K562 (cell line): ENCODE results near the gene CKM.

Experiments used
- ATF3 ChIP-seq, 2 experiments: fragments of 450-650 bp in 1 of 2; sonication (generic) in 1 of 2; formaldehyde crosslinking in 1 of 2; IDR thresholded peaks in 1 of 2; conservative IDR thresholded peaks in 1 of 2; 2 replicates each; pipeline versions ENCODE4 v1.6.1 to v1.8.1; 2016 to 2023; ENCODE audit warnings: mild to moderate bottlenecking in 2 of 2, moderate library complexity in 2 of 2, inconsistent platforms in 1 of 2, missing genetic modification reagents in 1 of 2
- FOXP1 ChIP-seq: sonication (generic); formaldehyde crosslinking; IDR thresholded peaks from 2 replicates; pipeline ENCODE4 v1.8.0; 2022; ENCODE audit warnings: mild to moderate bottlenecking, missing genetic modification reagents
- POLR2A ChIP-seq: fragments of 450-650 bp; conservative IDR thresholded peaks from 2 replicates; pipeline ENCODE4 v1.6.1; 2016
- ZBTB11 ChIP-seq, 3 experiments: fragments of 200-800 bp in 1 of 3; fragments of 250-450 bp in 1 of 3; fragments of 450-650 bp in 1 of 3; sonication (Bioruptor Pico) in 1 of 3; sonication (Bioruptor generic) in 1 of 3; formaldehyde crosslinking in 1 of 3; IDR thresholded peaks; 2 replicates each; pipeline versions ENCODE4 v1.6.1 to v1.8.0; 2016 to 2022; ENCODE audit warnings: mild to moderate bottlenecking in 2 of 3, missing genetic modification characterization in 2 of 3, missing compliant biosample characterization in 1 of 3, moderate library complexity in 1 of 3
- ZNF12 ChIP-seq: sonication (generic); formaldehyde crosslinking; IDR thresholded peaks from 2 replicates; pipeline ENCODE4 v1.4.0; 2020; ENCODE audit warnings: mild to moderate bottlenecking, missing genetic modification reagents
- ZNF778 ChIP-seq: fragments of 450-650 bp; formaldehyde crosslinking; IDR thresholded peaks from 2 replicates; pipeline ENCODE4 v1.4.0; 2020; ENCODE audit warnings: mild to moderate bottlenecking, moderate library complexity
- TF ChIP-seq, protein P1 (sequence below), 3 experiments: IDR thresholded peaks in 2 of 3; conservative IDR thresholded peaks in 1 of 3; 2 replicates each; pipeline ENCODE4 v1.5.1; 2011 to 2012; ENCODE audit warnings: low read length in 3 of 3, mild to moderate bottlenecking in 3 of 3, control low read depth in 2 of 3, improper control_type of control experiment in 1 of 3, inconsistent platforms in 1 of 3, low read depth in 1 of 3, mixed read lengths in 1 of 3, moderate library complexity in 1 of 3; ENCODE audit not compliant: insufficient read depth in 2 of 3

GRCh38 chr19:45305421-45305820 is 17.3 kb downstream of the CKM start:
- TF ChIP-seq ZNF12, result no peak
- no peak for TF ChIP-seq ZBTB11 (CRISPR knock-in tag; IDR thresholded peaks at IDR 0.05)
- no peak for TF ChIP-seq FOXP1
- no peak for TF ChIP-seq POLR2A
- no peak for TF ChIP-seq ATF3 (IDR thresholded peaks at IDR 0.05)
- no peak for TF ChIP-seq ATF3 (CRISPR knock-in tag; conservative IDR thresholded peaks at IDR 0.05)
- TF ChIP-seq, protein P1, sequence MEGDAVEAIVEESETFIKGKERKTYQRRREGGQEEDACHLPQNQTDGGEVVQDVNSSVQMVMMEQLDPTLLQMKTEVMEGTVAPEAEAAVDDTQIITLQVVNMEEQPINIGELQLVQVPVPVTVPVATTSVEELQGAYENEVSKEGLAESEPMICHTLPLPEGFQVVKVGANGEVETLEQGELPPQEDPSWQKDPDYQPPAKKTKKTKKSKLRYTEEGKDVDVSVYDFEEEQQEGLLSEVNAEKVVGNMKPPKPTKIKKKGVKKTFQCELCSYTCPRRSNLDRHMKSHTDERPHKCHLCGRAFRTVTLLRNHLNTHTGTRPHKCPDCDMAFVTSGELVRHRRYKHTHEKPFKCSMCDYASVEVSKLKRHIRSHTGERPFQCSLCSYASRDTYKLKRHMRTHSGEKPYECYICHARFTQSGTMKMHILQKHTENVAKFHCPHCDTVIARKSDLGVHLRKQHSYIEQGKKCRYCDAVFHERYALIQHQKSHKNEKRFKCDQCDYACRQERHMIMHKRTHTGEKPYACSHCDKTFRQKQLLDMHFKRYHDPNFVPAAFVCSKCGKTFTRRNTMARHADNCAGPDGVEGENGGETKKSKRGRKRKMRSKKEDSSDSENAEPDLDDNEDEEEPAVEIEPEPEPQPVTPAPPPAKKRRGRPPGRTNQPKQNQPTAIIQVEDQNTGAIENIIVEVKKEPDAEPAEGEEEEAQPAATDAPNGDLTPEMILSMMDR (IDR thresholded peaks at IDR 0.05 in 2 of 3, conservative IDR thresholded peaks at IDR 0.05 in 1 of 3; ENCODE audit: insufficient read depth in 2 of 3, low read depth in 1 of 3, low read length in 3 of 3), result no peak
- no peak for TF ChIP-seq ZNF778
